ENCODE results near the gene TOP3A. TPM values are rescaled to one million over a fixed set of nuclear protein-coding genes. Genes with fewer than 3 reads are reported as not detected.
"Not testable (repeated sequence)": the region's sequence is repeated elsewhere in the genome, so short reads cannot be mapped to it uniquely, and the experiment has no call there.

Gene TOP3A
- total and polyA plus RNA-seq, 12 donors, result 8.2 to 15.6 (median 12.4) TPM

DNA sequence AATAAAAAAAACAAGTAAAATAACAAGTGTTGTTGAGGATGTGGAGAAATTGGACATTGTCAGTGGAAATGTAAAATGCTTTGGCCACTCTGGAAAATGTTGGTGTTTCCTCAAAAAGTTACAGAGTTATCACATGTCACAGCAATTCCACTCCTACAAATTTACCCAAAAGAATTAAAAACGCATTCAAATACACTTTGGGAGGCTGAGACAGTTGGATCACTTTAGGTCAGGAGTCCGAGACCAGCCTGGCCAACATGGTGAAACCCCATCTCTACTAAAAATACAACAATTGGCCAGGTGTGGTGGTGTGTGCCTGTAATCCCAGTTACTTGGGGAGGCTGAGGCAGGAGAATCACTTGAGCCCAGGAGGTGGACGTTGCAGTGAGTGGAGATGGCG lies 5.6 kb downstream of the TOP3A start:
- no peaks in the 10 kb centered on the region for H3K27me3 ChIP-seq
- no peak for ATAC-seq
- peaks cover 2 to 36% (median 16%) of the 10 kb centered on the region in 9 donors for H3K4me1 ChIP-seq
- no peak for DNase-seq
- no peak overlapping the region for H3K27ac ChIP-seq
- H3K4me3 ChIP-seq, result no peak overlapping the region
- peaks cover 0 to 82% (median 26%) of the 10 kb centered on the region in 9 donors for H3K36me3 ChIP-seq
- TF ChIP-seq, protein P1, sequence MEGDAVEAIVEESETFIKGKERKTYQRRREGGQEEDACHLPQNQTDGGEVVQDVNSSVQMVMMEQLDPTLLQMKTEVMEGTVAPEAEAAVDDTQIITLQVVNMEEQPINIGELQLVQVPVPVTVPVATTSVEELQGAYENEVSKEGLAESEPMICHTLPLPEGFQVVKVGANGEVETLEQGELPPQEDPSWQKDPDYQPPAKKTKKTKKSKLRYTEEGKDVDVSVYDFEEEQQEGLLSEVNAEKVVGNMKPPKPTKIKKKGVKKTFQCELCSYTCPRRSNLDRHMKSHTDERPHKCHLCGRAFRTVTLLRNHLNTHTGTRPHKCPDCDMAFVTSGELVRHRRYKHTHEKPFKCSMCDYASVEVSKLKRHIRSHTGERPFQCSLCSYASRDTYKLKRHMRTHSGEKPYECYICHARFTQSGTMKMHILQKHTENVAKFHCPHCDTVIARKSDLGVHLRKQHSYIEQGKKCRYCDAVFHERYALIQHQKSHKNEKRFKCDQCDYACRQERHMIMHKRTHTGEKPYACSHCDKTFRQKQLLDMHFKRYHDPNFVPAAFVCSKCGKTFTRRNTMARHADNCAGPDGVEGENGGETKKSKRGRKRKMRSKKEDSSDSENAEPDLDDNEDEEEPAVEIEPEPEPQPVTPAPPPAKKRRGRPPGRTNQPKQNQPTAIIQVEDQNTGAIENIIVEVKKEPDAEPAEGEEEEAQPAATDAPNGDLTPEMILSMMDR (IDR thresholded peaks at IDR 0.05), result no peak
- 92 to 96% methylated on average over 4 of the region's 4 CpGs for WGBS, 2 donors
- no peaks in the 10 kb centered on the region for H3K9me3 ChIP-seq
- intact Hi-C loops (cut with DNase I), result no loop called here

DNA sequence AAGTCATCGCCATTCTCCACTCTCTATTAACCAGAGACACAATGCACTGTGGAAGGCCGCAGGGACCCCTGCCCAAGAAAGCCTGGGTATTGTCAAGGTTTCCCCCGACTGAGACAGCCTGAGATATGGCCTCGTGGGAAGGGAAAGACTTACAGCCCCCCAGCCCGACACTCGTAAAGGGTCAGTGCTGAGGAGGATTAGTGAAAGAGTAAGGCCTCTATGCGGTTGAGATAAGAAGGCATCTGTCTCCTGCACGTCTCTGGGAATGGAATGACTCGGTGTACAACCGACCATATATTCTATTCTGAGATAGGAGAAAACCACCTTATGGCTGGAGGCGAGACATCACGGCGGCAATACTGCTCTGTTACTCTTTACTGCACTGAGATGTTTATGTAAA lies 11.6 kb downstream of the TOP3A start:
- intact Hi-C loops (cut with DNase I); H3K9me3 ChIP-seq; H3K27me3 ChIP-seq; DNase-seq; H3K27ac ChIP-seq; H3K4me3 ChIP-seq; ATAC-seq: not testable (repeated sequence)
- 67 to 73% methylated on average over 13 of the region's 13 CpGs for WGBS, 2 donors
- H3K36me3 ChIP-seq, result peaks cover 0 to 96% (median 60%) of the 10 kb centered on the region in 9 donors
- peaks cover 0 to 19% (median 0%) of the 10 kb centered on the region in 9 donors for H3K4me1 ChIP-seq

DNA sequence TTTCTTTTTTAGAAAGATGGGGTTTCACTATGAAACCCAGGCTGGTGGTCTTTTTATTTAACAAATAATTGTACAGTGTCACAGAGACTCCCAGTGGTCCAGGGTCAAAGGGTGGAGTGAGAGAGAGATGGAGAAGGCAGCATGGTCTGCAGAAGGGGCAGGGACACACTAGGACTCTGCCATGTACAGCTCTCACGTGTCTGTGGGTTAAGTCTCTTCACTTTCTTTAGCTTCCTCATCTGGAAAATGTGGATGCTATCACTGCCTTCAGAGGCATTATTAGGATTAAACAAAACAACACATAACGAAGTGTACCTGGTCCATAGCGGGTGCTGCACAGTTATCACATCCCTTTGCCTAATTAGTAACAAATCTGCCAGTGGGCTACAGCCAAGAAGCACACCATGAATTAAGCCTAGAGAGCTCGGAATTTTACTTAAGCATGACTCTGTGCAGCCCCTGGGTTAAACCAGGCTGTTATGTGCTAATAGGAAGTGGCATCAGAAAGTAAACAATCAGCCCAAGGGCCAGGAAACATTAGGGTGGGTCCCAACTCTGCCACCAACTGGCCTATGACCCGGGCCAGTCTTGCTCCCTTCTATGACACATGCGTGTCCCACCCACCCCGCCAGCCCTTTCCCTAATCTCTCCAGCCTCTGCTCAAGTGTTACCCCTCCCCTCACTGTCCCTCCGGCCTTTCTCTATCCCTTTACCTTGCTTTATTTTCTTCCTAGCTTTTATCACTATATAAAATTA lies 13.9 kb downstream of the TOP3A start:
- no peak for DNase-seq
- Histone ChIP-seq H3K27ac (peak overlapping the region in 1 of 10 donors; percentile 64), H3K4me1 (peaks cover 0 to 19% (median 0%) of the 10 kb centered on the region in 9 donors), H3K9me3 (no peaks in the 10 kb centered on the region), H3K36me3 (peaks cover 0 to 82% (median 45%) of the 10 kb centered on the region in 9 donors), H3K27me3 (no peaks in the 10 kb centered on the region), H3K4me3 (no peak overlapping the region)
- intact Hi-C loops (cut with DNase I), result no loop called here
- 83 to 87% methylated on average over 8 of the region's 8 CpGs for WGBS, 2 donors
- TF ChIP-seq, protein P1 (IDR thresholded peaks at IDR 0.05), result no peak
- ATAC-seq, result peak in 3 of 8 donors; percentile 27 to 35 (median 29)

DNA sequence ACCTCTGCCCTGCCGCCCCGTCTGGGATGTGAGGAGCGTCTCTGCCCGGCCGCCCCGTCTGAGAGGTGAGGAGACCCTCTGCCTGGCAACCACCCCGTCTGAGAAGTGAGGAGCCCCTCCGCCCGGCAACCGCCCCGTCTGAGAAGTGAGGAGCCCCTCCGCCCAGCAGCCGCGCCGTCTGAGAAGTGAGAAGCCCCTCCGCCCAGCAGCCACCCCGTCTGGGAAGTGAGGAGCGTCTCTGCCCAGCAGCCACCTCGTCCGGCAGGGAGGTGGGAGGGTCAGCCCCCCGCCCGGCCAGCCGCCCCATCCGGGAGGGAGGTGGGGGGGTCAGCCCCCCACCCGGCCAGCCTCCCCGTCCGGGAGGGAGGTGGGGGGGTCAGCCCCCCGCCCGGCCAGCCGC lies 16.7 kb downstream of the TOP3A start:
- H3K27ac ChIP-seq; intact Hi-C loops (cut with DNase I); DNase-seq; H3K27me3 ChIP-seq; ATAC-seq; H3K4me3 ChIP-seq; H3K9me3 ChIP-seq: not testable (repeated sequence)
- WGBS, 2 donors, result 93 to 96% methylated on average over 9 to 26 of the region's 30 CpGs
- Histone ChIP-seq H3K4me1 (peaks cover 0 to 19% (median 0%) of the 10 kb centered on the region in 9 donors), H3K36me3 (peaks cover 0 to 80% (median 37%) of the 10 kb centered on the region in 9 donors)

DNA sequence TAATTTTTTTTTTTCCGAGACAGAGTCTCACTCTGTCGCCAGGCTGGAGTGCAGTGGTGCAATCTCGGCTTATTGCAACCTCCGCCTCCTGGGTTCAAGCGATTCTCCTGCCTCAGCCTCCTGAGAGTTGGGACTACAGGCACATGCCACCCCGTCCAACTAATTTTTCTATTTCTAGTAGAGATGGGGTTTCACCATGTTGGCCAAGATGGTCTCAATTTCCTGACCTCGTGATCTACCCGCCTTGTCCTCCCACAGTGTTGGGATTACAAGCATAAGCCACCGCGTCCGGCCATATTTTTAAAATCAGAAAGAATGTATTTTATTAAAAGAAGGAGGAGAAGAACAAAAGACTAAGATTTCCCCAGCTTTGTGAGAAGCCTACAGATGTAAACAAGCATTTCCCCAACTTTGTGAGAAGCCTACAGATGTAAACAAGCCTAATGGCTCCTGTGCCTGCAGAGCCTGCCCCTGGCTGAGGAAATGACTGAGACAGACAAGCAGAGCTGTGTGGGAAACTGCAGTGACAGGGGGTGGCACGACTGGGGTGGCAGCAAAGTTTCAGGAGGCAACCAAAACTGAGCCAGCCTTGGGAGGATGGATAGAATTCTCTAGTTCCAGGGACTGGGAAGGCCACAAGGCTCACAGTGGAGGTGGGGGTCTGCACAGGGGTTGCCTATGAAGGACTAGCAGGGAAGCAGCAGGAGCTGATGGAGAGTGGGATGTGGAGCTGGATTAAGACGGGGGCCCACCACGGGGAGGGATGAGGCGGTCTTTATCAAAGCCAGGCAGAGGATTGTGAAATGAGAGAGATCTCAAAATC lies 22.9 kb downstream of the TOP3A start:
- Histone ChIP-seq H3K27me3 (no peaks in the 10 kb centered on the region), H3K9me3 (no peaks in the 10 kb centered on the region), H3K4me1 (no peaks in the 10 kb centered on the region), H3K27ac (no peak overlapping the region), H3K36me3 (peaks cover 0 to 98% (median 34%) of the 10 kb centered on the region in 9 donors), H3K4me3 (no peak overlapping the region)
- intact Hi-C loops (cut with DNase I), result no loop called here
- TF ChIP-seq, protein P1 (IDR thresholded peaks at IDR 0.05), result no peak
- 96% methylated on average over 15 of the region's 15 CpGs for WGBS, 2 donors
- no peak for DNase-seq
- no peak for ATAC-seq
